Measurements from ENCODE around the gene TTC3. TPM values are rescaled to one million over a fixed set of nuclear protein-coding genes. Genes with fewer than 3 reads are reported as not detected.

The TTC3 gene
- total and polyA plus RNA-seq, 2 of the 13 experiments (the other 11 are each of a cell fraction or from before 2014, with no cell fraction given): 55.7 to 108 TPM

DNA sequence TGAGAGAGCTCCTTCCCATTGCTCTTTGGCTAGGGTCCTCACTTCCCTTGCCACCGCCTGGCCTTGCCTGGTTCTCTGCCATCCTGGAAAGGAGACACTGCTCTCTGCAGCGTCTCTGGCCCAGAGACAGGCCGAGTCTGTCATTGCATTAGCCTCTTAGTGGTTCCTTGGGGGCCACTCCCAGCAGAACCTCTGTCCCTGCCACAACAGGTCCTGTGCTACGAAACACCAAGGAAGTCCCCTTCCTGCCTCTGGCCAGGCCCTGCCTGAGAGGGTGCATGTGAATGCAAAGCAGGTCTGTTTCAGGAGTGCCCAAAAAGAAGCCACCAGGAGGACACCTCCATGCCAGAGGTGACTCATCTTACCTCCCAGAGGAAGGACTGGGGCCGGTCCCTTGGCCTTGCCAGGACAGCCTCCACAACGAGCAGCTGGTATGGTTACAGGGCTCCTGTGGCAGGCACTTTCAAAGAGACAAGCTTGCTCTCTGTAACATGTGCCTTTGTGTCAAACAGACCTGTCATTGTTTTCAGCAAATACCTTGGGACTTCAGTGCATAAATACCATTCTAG, 134.5 kb downstream of the TTC3 start (continued):
- TF ChIP-seq ZSCAN22 (CRISPR knock-in tag; IDR thresholded peaks at IDR 0.05) (no peak), LCORL (IDR thresholded peaks at IDR 0.05) (no peak), LCORL (CRISPR knock-in tag; IDR thresholded peaks at IDR 0.05) (no peak), DNMT1 (CRISPR knock-in tag; IDR thresholded peaks at IDR 0.05) (no peak), ZNF83 (CRISPR knock-in tag; IDR thresholded peaks at IDR 0.05; ENCODE audit: borderline replicate concordance) (no peak), ARNTL (CRISPR knock-in tag; IDR thresholded peaks at IDR 0.05) (0 out of 2 replicates have a peak, but pooled peaks have one; percentile 40), ZKSCAN1 (IDR thresholded peaks at IDR 0.05; ENCODE audit: low read length) (no peak), ZNF761 (CRISPR knock-in tag; conservative IDR thresholded peaks at IDR 0.05) (peak; percentile 79), GATA4 (IDR thresholded peaks at IDR 0.05; ENCODE audit: borderline replicate concordance, low read depth) (no peak), SALL1 (CRISPR knock-in tag; IDR thresholded peaks at IDR 0.05) (peak; percentile 33; the same call in 1 of the 2 replicates), AHR (CRISPR knock-in tag; IDR thresholded peaks at IDR 0.05) (no peak)
- TF ChIP-seq, protein P1, sequence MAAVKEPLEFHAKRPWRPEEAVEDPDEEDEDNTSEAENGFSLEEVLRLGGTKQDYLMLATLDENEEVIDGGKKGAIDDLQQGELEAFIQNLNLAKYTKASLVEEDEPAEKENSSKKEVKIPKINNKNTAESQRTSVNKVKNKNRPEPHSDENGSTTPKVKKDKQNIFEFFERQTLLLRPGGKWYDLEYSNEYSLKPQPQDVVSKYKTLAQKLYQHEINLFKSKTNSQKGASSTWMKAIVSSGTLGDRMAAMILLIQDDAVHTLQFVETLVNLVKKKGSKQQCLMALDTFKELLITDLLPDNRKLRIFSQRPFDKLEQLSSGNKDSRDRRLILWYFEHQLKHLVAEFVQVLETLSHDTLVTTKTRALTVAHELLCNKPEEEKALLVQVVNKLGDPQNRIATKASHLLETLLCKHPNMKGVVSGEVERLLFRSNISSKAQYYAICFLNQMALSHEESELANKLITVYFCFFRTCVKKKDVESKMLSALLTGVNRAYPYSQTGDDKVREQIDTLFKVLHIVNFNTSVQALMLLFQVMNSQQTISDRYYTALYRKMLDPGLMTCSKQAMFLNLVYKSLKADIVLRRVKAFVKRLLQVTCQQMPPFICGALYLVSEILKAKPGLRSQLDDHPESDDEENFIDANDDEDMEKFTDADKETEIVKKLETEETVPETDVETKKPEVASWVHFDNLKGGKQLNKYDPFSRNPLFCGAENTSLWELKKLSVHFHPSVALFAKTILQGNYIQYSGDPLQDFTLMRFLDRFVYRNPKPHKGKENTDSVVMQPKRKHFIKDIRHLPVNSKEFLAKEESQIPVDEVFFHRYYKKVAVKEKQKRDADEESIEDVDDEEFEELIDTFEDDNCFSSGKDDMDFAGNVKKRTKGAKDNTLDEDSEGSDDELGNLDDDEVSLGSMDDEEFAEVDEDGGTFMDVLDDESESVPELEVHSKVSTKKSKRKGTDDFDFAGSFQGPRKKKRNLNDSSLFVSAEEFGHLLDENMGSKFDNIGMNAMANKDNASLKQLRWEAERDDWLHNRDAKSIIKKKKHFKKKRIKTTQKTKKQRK (IDR thresholded peaks at IDR 0.05; ENCODE audit: low read length): no peak
- TF ChIP-seq, protein P2, sequence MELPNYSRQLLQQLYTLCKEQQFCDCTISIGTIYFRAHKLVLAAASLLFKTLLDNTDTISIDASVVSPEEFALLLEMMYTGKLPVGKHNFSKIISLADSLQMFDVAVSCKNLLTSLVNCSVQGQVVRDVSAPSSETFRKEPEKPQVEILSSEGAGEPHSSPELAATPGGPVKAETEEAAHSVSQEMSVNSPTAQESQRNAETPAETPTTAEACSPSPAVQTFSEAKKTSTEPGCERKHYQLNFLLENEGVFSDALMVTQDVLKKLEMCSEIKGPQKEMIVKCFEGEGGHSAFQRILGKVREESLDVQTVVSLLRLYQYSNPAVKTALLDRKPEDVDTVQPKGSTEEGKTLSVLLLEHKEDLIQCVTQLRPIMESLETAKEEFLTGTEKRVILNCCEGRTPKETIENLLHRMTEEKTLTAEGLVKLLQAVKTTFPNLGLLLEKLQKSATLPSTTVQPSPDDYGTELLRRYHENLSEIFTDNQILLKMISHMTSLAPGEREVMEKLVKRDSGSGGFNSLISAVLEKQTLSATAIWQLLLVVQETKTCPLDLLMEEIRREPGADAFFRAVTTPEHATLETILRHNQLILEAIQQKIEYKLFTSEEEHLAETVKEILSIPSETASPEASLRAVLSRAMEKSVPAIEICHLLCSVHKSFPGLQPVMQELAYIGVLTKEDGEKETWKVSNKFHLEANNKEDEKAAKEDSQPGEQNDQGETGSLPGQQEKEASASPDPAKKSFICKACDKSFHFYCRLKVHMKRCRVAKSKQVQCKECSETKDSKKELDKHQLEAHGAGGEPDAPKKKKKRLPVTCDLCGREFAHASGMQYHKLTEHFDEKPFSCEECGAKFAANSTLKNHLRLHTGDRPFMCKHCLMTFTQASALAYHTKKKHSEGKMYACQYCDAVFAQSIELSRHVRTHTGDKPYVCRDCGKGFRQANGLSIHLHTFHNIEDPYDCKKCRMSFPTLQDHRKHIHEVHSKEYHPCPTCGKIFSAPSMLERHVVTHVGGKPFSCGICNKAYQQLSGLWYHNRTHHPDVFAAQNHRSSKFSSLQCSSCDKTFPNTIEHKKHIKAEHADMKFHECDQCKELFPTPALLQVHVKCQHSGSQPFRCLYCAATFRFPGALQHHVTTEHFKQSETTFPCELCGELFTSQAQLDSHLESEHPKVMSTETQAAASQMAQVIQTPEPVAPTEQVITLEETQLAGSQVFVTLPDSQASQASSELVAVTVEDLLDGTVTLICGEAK (IDR thresholded peaks at IDR 0.05): no peak
- TF ChIP-seq, protein P2 (CRISPR knock-in tag; IDR thresholded peaks at IDR 0.05): no peak
- TF ChIP-seq, protein P3, sequence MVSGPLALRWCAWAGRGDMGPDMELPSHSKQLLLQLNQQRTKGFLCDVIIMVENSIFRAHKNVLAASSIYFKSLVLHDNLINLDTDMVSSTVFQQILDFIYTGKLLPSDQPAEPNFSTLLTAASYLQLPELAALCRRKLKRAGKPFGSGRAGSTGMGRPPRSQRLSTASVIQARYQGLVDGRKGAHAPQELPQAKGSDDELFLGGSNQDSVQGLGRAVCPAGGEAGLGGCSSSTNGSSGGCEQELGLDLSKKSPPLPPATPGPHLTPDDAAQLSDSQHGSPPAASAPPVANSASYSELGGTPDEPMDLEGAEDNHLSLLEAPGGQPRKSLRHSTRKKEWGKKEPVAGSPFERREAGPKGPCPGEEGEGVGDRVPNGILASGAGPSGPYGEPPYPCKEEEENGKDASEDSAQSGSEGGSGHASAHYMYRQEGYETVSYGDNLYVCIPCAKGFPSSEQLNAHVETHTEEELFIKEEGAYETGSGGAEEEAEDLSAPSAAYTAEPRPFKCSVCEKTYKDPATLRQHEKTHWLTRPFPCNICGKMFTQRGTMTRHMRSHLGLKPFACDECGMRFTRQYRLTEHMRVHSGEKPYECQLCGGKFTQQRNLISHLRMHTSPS (CRISPR knock-in tag; IDR thresholded peaks at IDR 0.05; ENCODE audit: low read depth): peak; percentile 60; the same call in 1 of the 2 replicates
- TF ChIP-seq, protein P4, sequence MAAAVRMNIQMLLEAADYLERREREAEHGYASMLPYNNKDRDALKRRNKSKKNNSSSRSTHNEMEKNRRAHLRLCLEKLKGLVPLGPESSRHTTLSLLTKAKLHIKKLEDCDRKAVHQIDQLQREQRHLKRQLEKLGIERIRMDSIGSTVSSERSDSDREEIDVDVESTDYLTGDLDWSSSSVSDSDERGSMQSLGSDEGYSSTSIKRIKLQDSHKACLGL (CRISPR knock-in tag; IDR thresholded peaks at IDR 0.05): peak; percentile 48; the same call in 1 of the 2 replicates

Data from HepG2 (cell line).